Renal pelvis (tissue), 4 donors: ENCODE results near the gene SPART. TPM values are rescaled to one million over a fixed set of nuclear protein-coding genes. Genes with fewer than 3 reads are reported as not detected.
"Not testable (repeated sequence)": the region's sequence is repeated elsewhere in the genome, so short reads cannot be mapped to it uniquely, and the experiment has no call there.

Experiments used
- DNase-seq: peaks from one replicate; pipeline ENCODE4 v3.0.0-alpha.2; 2013
- polyA plus RNA-seq, 3 donors: library from polyadenylated mRNA; unstranded; fragments of 120-200 nt; gene quantifications; one replicate each; pipeline ENCODE4 v1.2.1, GENCODE V29; 2013; ENCODE audit not compliant: insufficient read length in 3 of 3

SPART gene
- polyA plus RNA-seq, 3 donors = 78.2 to 96.4 (median 82.5) TPM

- DNase-seq = no peak
These were observed 11.5 kb upstream of the SPART start for GRCh38 chr13:36357692-36358091.

- DNase-seq = no peak
These were observed 11.0 kb upstream of the SPART start for GRCh38 chr13:36357231-36357630.

GRCh38 chr13:36356058-36356457, 9.9 kb upstream of the SPART start:
- no peak for DNase-seq

- DNase-seq = no peak
These were observed 9.4 kb upstream of the SPART start for GRCh38 chr13:36355632-36356031.

- DNase-seq = no peak
These were observed 8.8 kb upstream of the SPART start for GRCh38 chr13:36354842-36355623.

- DNase-seq = no peak
These were observed 6.8 kb upstream of the SPART start for GRCh38 chr13:36353001-36353400.

GRCh38 chr13:36352350-36352749, 6.2 kb upstream of the SPART start:
- no peak for DNase-seq

- no peak for DNase-seq
These were observed 1.5 kb upstream of the SPART start for GRCh38 chr13:36347531-36348210.

GRCh38 chr13:36345438-36346221, 564 bp downstream of the SPART start:
- DNase-seq = peak; percentile 75

- DNase-seq = no peak
These were observed 1.2 kb downstream of the SPART start for GRCh38 chr13:36344886-36345437.

- no peak for DNase-seq
These were observed 2.0 kb downstream of the SPART start for GRCh38 chr13:36344173-36344572.

GRCh38 chr13:36343766-36344165, 2.4 kb downstream of the SPART start:
- DNase-seq = no peak

- no peak for DNase-seq
These were observed 3.5 kb downstream of the SPART start for GRCh38 chr13:36342715-36343114.

GRCh38 chr13:36341718-36342117, 4.5 kb downstream of the SPART start:
- DNase-seq = no peak

- no peak for DNase-seq
These were observed 6.5 kb downstream of the SPART start for GRCh38 chr13:36339600-36340155.

- DNase-seq = no peak
These were observed 8.1 kb downstream of the SPART start for GRCh38 chr13:36337938-36338641.

- no peak for DNase-seq
These were observed 13.2 kb downstream of the SPART start for GRCh38 chr13:36332986-36333385.

GRCh38 chr13:36332255-36332654, 13.9 kb downstream of the SPART start:
- not testable (repeated sequence) for DNase-seq

GRCh38 chr13:36331280-36331679, 14.9 kb downstream of the SPART start:
- no peak for DNase-seq

- DNase-seq = no peak
These were observed 16.8 kb downstream of the SPART start for GRCh38 chr13:36329361-36329760.

- DNase-seq = no peak
These were observed 17.4 kb downstream of the SPART start for GRCh38 chr13:36328821-36329220.
